K562 (cell line): ENCODE data around the gene PLS1. TPM values are rescaled to one million over a fixed set of nuclear protein-coding genes. Genes with fewer than 3 reads are reported as not detected.

Experiments
- ASH1L ChIP-seq: fragments of 450-650 bp; IDR thresholded peaks from 2 replicates; pipeline ENCODE4 v1.6.1; 2018; ENCODE audit warnings: borderline replicate concordance, mild to moderate bottlenecking, low read depth; ENCODE audit not compliant: partially characterized antibody
- CBX8 ChIP-seq: fragments of 200-600 bp; sonication (generic); IDR thresholded peaks from 2 replicates; pipeline ENCODE4 v1.6.1; 2012; ENCODE audit warnings: borderline replicate concordance, mixed run types, low read depth, mild to moderate bottlenecking, moderate library complexity, mixed read lengths, low read length, control low read depth, inconsistent platforms; ENCODE audit not compliant: poor library complexity, severe bottlenecking; ENCODE audit errors: extremely low read depth
- DDX20 ChIP-seq: fragments of 450-650 bp; IDR thresholded peaks from 2 replicates; pipeline ENCODE4 v1.6.1; 2016; ENCODE audit warnings: missing genetic modification characterization, low read depth, mild to moderate bottlenecking, missing compliant biosample characterization, moderate library complexity
- EZH2 ChIP-seq: IDR thresholded peaks from 2 replicates; pipeline ENCODE4 v1.6.1; 2012; ENCODE audit warnings: low read depth, mild to moderate bottlenecking, inconsistent platforms, low read length, borderline replicate concordance
- KLF1 ChIP-seq: fragments of 450-650 bp; IDR thresholded peaks from 2 replicates; pipeline ENCODE4 v1.6.1; 2016; ENCODE audit warnings: missing genetic modification characterization, missing compliant biosample characterization
- MAZ ChIP-seq, 2 experiments: fragments of 450-650 bp in 1 of 2; sonication (generic) in 1 of 2; formaldehyde crosslinking; IDR thresholded peaks in 1 of 2; conservative IDR thresholded peaks in 1 of 2; 2 replicates each; pipeline versions ENCODE4 v1.4.0 to v1.5.0; 2020; ENCODE audit warnings: mild to moderate bottlenecking in 1 of 2, missing genetic modification reagents in 1 of 2
- NR4A1 ChIP-seq, 2 experiments: fragments of 250-450 bp in 1 of 2; fragments of 450-650 bp in 1 of 2; sonication (Bioruptor Pico) in 1 of 2; IDR thresholded peaks; 2 replicates each; pipeline versions ENCODE4 v1.4.0 to v1.6.1; 2016 to 2020; ENCODE audit warnings: mild to moderate bottlenecking in 2 of 2, missing compliant biosample characterization in 1 of 2, missing genetic modification characterization in 1 of 2, moderate library complexity in 1 of 2
- RAD51 ChIP-seq: fragments of 450-650 bp; IDR thresholded peaks from 2 replicates; pipeline ENCODE4 v1.7.1; 2016; ENCODE audit warnings: low read depth, mild to moderate bottlenecking, borderline replicate concordance
- THRA ChIP-seq: fragments of 450-650 bp; IDR thresholded peaks from 2 replicates; pipeline ENCODE4 v1.6.1; 2017; ENCODE audit warnings: mild to moderate bottlenecking, moderate library complexity
- ZSCAN32 ChIP-seq: fragments of 450-650 bp; formaldehyde crosslinking; IDR thresholded peaks from 2 replicates; pipeline ENCODE4 v1.4.0; 2020; ENCODE audit warnings: mild to moderate bottlenecking, moderate library complexity
- polyA plus RNA-seq, 8 experiments: library from polyadenylated mRNA; depleted of rRNA in 4 of 8; stranded (reverse) in 5 of 8; unstranded in 3 of 8; fragments of >200 nt; fragmentation: Nextera tagmentation in 2 of 8; fragmentation: Illumina TruSeq in 1 of 8; extraction: Ambion mirVana in 2 of 8; extraction: Trizol in 1 of 8; gene quantifications; 2 replicates each; pipeline versions ENCODE4 v1.2.1 to v1.2.3, GENCODE V29; 2011 to 2014; ENCODE audit warnings: inconsistent platforms in 1 of 8, missing spikeins in 1 of 8
- total RNA-seq, 7 experiments: library from RNA; depleted of rRNA in 6 of 7; stranded (reverse); fragments of >200 nt in 6 of 7; fragmentation: Illumina TruSeq in 2 of 7; extraction: Trizol in 2 of 7; gene quantifications; 2 replicates each; pipeline versions ENCODE4 v1.2.1 to v1.2.3, GENCODE V29; 2011 to 2021; ENCODE audit warnings: low replicate concordance in 1 of 7
- TF ChIP-seq, protein P1 (sequence below): fragments of 450-650 bp; IDR thresholded peaks from one replicate; pipeline ENCODE4 v1.6.1; 2018; ENCODE audit warnings: mild to moderate bottlenecking, moderate library complexity; ENCODE audit not compliant: partially characterized antibody
- TF ChIP-seq, protein P2 (sequence below): fragments of 450-650 bp; IDR thresholded peaks from 2 replicates; pipeline ENCODE4 v1.6.1; 2017; ENCODE audit warnings: antibody characterized with exemption, mild to moderate bottlenecking
- TF ChIP-seq, protein P3 (sequence below): fragments of 250-450 bp; sonication (Bioruptor Pico); IDR thresholded peaks from 2 replicates; pipeline ENCODE4 v1.4.0; 2020; ENCODE audit warnings: mild to moderate bottlenecking

Gene PLS1
- total and polyA plus RNA-seq, 9 of the 15 experiments (the other 6 are each of a cell fraction or from before 2014, with no cell fraction given), result 6.1 to 21.3 (median 13.0) TPM

DNA sequence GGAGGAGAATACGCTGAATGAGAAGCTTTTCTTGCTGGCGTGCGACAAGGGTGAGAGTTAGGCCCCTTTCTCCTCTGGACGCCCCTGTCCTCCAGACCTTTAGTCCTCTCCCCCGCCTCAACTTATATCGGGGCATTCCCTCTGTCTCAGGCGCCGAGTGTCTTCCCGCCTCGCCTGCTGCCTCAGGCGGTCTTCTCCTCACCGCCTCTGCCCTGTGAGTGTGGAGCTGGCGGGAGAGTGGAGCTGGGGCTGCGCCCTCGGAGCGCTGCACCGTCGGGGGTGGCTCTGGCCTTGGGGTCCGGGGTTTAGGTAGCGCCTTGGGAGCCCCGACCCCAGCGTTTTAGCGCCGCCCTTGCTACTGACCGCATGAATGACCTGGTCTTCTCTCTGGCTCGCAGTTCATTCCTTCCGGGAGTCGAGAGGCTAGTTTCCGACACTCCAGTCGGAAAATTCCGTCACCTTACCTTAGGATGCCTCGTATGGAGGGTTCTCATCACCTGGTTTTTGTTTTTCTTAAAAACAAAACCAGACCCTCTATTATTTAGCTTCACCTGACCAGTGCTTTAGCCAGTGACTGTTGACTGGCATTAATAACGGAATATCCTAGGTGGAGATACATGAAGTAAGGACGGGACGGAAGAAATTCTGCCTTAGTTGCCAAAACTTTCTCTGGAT, 128.6 kb downstream of the PLS1 start (continued):
- TF ChIP-seq, protein P1, sequence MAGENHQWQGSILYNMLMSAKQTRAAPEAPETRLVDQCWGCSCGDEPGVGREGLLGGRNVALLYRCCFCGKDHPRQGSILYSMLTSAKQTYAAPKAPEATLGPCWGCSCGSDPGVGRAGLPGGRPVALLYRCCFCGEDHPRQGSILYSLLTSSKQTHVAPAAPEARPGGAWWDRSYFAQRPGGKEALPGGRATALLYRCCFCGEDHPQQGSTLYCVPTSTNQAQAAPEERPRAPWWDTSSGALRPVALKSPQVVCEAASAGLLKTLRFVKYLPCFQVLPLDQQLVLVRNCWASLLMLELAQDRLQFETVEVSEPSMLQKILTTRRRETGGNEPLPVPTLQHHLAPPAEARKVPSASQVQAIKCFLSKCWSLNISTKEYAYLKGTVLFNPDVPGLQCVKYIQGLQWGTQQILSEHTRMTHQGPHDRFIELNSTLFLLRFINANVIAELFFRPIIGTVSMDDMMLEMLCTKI, result no peak
- TF ChIP-seq EZH2 (no peak), CBX8 (no peak), RAD51 (no peak), DDX20 (tag) (no peak), MAZ (CRISPR knock-in tag; conservative IDR thresholded peaks at IDR 0.05 in 1 of 2, IDR thresholded peaks at IDR 0.05 in 1 of 2) (peak; percentile 7 to 47; a peak in 1 of 4 replicates), KLF1 (tag) (no peak), THRA (no peak), NR4A1 (CRISPR knock-in tag; IDR thresholded peaks at IDR 0.05) (no peak), NR4A1 (tag; IDR thresholded peaks at IDR 0.05) (no peak), ZSCAN32 (CRISPR knock-in tag) (no peak), ASH1L (no peak)
- TF ChIP-seq, protein P2, sequence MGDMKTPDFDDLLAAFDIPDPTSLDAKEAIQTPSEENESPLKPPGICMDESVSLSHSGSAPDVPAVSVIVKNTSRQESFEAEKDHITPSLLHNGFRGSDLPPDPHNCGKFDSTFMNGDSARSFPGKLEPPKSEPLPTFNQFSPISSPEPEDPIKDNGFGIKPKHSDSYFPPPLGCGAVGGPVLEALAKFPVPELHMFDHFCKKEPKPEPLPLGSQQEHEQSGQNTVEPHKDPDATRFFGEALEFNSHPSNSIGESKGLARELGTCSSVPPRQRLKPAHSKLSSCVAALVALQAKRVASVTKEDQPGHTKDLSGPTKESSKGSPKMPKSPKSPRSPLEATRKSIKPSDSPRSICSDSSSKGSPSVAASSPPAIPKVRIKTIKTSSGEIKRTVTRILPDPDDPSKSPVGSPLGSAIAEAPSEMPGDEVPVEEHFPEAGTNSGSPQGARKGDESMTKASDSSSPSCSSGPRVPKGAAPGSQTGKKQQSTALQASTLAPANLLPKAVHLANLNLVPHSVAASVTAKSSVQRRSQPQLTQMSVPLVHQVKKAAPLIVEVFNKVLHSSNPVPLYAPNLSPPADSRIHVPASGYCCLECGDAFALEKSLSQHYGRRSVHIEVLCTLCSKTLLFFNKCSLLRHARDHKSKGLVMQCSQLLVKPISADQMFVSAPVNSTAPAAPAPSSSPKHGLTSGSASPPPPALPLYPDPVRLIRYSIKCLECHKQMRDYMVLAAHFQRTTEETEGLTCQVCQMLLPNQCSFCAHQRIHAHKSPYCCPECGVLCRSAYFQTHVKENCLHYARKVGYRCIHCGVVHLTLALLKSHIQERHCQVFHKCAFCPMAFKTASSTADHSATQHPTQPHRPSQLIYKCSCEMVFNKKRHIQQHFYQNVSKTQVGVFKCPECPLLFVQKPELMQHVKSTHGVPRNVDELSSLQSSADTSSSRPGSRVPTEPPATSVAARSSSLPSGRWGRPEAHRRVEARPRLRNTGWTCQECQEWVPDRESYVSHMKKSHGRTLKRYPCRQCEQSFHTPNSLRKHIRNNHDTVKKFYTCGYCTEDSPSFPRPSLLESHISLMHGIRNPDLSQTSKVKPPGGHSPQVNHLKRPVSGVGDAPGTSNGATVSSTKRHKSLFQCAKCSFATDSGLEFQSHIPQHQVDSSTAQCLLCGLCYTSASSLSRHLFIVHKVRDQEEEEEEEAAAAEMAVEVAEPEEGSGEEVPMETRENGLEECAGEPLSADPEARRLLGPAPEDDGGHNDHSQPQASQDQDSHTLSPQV, result no peak
- TF ChIP-seq, protein P3, sequence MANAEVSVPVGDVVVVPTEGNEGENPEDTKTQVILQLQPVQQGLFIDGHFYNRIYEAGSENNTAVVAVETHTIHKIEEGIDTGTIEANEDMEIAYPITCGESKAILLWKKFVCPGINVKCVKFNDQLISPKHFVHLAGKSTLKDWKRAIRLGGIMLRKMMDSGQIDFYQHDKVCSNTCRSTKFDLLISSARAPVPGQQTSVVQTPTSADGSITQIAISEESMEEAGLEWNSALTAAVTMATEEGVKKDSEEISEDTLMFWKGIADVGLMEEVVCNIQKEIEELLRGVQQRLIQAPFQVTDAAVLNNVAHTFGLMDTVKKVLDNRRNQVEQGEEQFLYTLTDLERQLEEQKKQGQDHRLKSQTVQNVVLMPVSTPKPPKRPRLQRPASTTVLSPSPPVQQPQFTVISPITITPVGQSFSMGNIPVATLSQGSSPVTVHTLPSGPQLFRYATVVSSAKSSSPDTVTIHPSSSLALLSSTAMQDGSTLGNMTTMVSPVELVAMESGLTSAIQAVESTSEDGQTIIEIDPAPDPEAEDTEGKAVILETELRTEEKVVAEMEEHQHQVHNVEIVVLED (CRISPR knock-in tag), result no peak
